H9 (cell line): Measurements from ENCODE around the gene TIAL1. TPM values are rescaled to one million over a fixed set of nuclear protein-coding genes. Genes with fewer than 3 reads are reported as not detected.

Experiments used
- DNase-seq: peaks from one replicate; pipeline ENCODE4 v3.0.0-alpha.2; 2017
- H2AFZ ChIP-seq: one replicate; pipeline ENCODE4 v1.6.1; 2013; ENCODE audit warnings: mild to moderate bottlenecking, low read length, control low read depth, moderate library complexity
- H2AK5ac ChIP-seq: 2 replicates; pipeline ENCODE4 v1.6.1; 2013; ENCODE audit warnings: low read length, control low read depth, mixed read lengths; ENCODE audit not compliant: insufficient read length
- H2BK120ac ChIP-seq: one replicate; pipeline ENCODE4 v1.6.1; 2013; ENCODE audit warnings: low read depth, mild to moderate bottlenecking, low read length, control low read depth, inconsistent platforms; ENCODE audit not compliant: poor library complexity, severe bottlenecking
- H2BK12ac ChIP-seq: 2 replicates; pipeline ENCODE4 v1.6.1; 2013; ENCODE audit warnings: low read length, control low read depth, mixed read lengths, low read depth; ENCODE audit not compliant: insufficient read length
- H2BK15ac ChIP-seq: 2 replicates; pipeline ENCODE4 v1.6.1; 2013; ENCODE audit warnings: low read depth, low read length, control low read depth
- H2BK20ac ChIP-seq: one replicate; pipeline ENCODE4 v1.6.1; 2013; ENCODE audit warnings: low read depth, mild to moderate bottlenecking, low read length, control low read depth, inconsistent platforms; ENCODE audit not compliant: poor library complexity, severe bottlenecking
- H2BK5ac ChIP-seq: 2 replicates; pipeline ENCODE4 v1.6.1; 2013; ENCODE audit warnings: low read length, control low read depth, mixed read lengths; ENCODE audit not compliant: insufficient read length
- H3K14ac ChIP-seq: 2 replicates; pipeline ENCODE4 v1.6.1; 2013; ENCODE audit warnings: low read length, control low read depth; ENCODE audit not compliant: insufficient read depth
- H3K18ac ChIP-seq: 2 replicates; pipeline ENCODE4 v1.6.1; 2013; ENCODE audit warnings: low read depth, mild to moderate bottlenecking, mixed read lengths, low read length, control low read depth; ENCODE audit not compliant: insufficient read length
- H3K23ac ChIP-seq: 2 replicates; pipeline ENCODE4 v1.6.1; 2013; ENCODE audit warnings: low read length, control low read depth, mixed read lengths, low read depth; ENCODE audit not compliant: insufficient read length
- H3K23me2 ChIP-seq: 2 replicates; pipeline ENCODE4 v1.6.1; 2013; ENCODE audit warnings: low read depth, mild to moderate bottlenecking, mixed read lengths, low read length, control low read depth; ENCODE audit not compliant: insufficient read length, poor library complexity, severe bottlenecking
- H3K27ac ChIP-seq: 2 replicates; pipeline ENCODE4 v1.5.1; 2013; ENCODE audit warnings: low read length, control low read depth, mixed read lengths, low read depth; ENCODE audit not compliant: insufficient read length
- H3K27me3 ChIP-seq: 2 replicates; pipeline ENCODE4 v1.6.1; 2013; ENCODE audit warnings: low read length, control low read depth, inconsistent platforms; ENCODE audit not compliant: insufficient read depth
- H3K4ac ChIP-seq: 2 replicates; pipeline ENCODE4 v1.6.1; 2013; ENCODE audit warnings: low read depth, mild to moderate bottlenecking, control low read depth, inconsistent platforms, low read length, moderate library complexity
- H3K4me1 ChIP-seq: 2 replicates; pipeline ENCODE4 v1.6.1; 2013; ENCODE audit warnings: low read length, control low read depth, inconsistent platforms; ENCODE audit not compliant: insufficient read depth
- H3K4me2 ChIP-seq: 2 replicates; pipeline ENCODE4 v1.6.1; 2013; ENCODE audit warnings: low read length, control low read depth, mixed read lengths; ENCODE audit not compliant: insufficient read length, insufficient read depth
- H3K56ac ChIP-seq: 2 replicates; pipeline ENCODE4 v1.6.1; 2013; ENCODE audit warnings: low read depth, mild to moderate bottlenecking, mixed read lengths, low read length, control low read depth; ENCODE audit not compliant: insufficient read length
- H3K79me1 ChIP-seq: 2 replicates; pipeline ENCODE4 v1.6.1; 2013; ENCODE audit warnings: low read depth, mild to moderate bottlenecking, moderate library complexity, low read length, control low read depth, inconsistent platforms; ENCODE audit not compliant: insufficient read depth, poor library complexity, severe bottlenecking
- H3K79me2 ChIP-seq: 2 replicates; pipeline ENCODE4 v1.6.1; 2013; ENCODE audit warnings: low read length, control low read depth, inconsistent platforms; ENCODE audit not compliant: insufficient read depth
- H3K9ac ChIP-seq: 2 replicates; pipeline ENCODE4 v1.6.1; 2013; ENCODE audit warnings: low read length, control low read depth, mixed read lengths; ENCODE audit not compliant: insufficient read length; ENCODE audit errors: extremely low read depth
- H3K9me3 ChIP-seq: one replicate; pipeline ENCODE4 v1.6.1; 2013; ENCODE audit warnings: low read depth, low read length, inconsistent platforms; ENCODE audit not compliant: control insufficient read depth
- H3T11ph ChIP-seq: one replicate; pipeline ENCODE4 v1.6.1; 2013; ENCODE audit warnings: mild to moderate bottlenecking, low read length, control low read depth, inconsistent platforms
- H4K20me1 ChIP-seq: one replicate; pipeline ENCODE4 v1.6.1; 2013; ENCODE audit not compliant: control insufficient read depth, insufficient read length, insufficient read depth
- H4K5ac ChIP-seq: 2 replicates; pipeline ENCODE4 v1.6.1; 2013; ENCODE audit warnings: low read depth, mild to moderate bottlenecking, mixed read lengths, low read length, control low read depth; ENCODE audit not compliant: insufficient read length
- H4K8ac ChIP-seq: replicated peaks from 2 replicates; pipeline ENCODE4 v1.6.1; 2013; ENCODE audit warnings: low read length, control low read depth, mixed read lengths, low read depth; ENCODE audit not compliant: insufficient read length
- H4K91ac ChIP-seq: 2 replicates; pipeline ENCODE4 v1.6.1; 2013; ENCODE audit warnings: low read depth, mild to moderate bottlenecking, moderate library complexity, mixed read lengths, low read length, control low read depth; ENCODE audit not compliant: insufficient read length
- H3K27ac Mint-ChIP-seq, 3 experiments: 2 replicates in 2 of 3; 3 replicates in 1 of 3; pipeline ENCODE4 v1.8.0; 2020 to 2021; ENCODE audit warnings: mixed read lengths in 3 of 3, mild to moderate bottlenecking in 1 of 3, moderate library complexity in 1 of 3
- H3K27me3 Mint-ChIP-seq: 2 replicates; pipeline ENCODE4 v1.8.0; 2021; ENCODE audit warnings: low read depth, mild to moderate bottlenecking, moderate library complexity, mixed read lengths
- H3K36me3 Mint-ChIP-seq, 3 experiments: 2 replicates in 2 of 3; 3 replicates in 1 of 3; pipeline ENCODE4 v1.8.0; 2020 to 2021; ENCODE audit warnings: low read depth in 3 of 3, mixed read lengths in 3 of 3; ENCODE audit not compliant: insufficient read depth in 1 of 3
- H3K4me1 Mint-ChIP-seq, 2 experiments: 2 replicates each; pipeline ENCODE4 v1.8.0; 2020; ENCODE audit warnings: mixed read lengths in 2 of 2
- H3K4me3 Mint-ChIP-seq, 2 experiments: 2 replicates in 1 of 2; 3 replicates in 1 of 2; pipeline ENCODE4 v1.8.0; 2020 to 2021; ENCODE audit warnings: mild to moderate bottlenecking in 2 of 2, mixed read lengths in 2 of 2, moderate library complexity in 1 of 2
- H3K9me3 Mint-ChIP-seq, 2 experiments: 2 replicates in 1 of 2; 3 replicates in 1 of 2; pipeline ENCODE4 v1.8.0; 2020; ENCODE audit warnings: mild to moderate bottlenecking in 2 of 2, mixed read lengths in 2 of 2, moderate library complexity in 1 of 2
- CTCF ChIP-seq: fragments of 200-600 bp; sonication (generic); conservative IDR thresholded peaks from 3 replicates; pipeline ENCODE4 v1.8.0; 2021; ENCODE audit warnings: antibody characterized with exemption, mild to moderate bottlenecking
- WGBS: extraction: QIAGEN DNeasy Blood & Tissue Kit; methylation state at CpG from one replicate; pipeline ENCODE4 v1.1.7; 2013; ENCODE audit warnings: missing lambda C conversion rate, low lambda C conversion rate, mixed read lengths; ENCODE audit not compliant: insufficient read length; ENCODE audit errors: extremely low coverage; 5-methylcytosine and 5-hydroxymethylcytosine counted together
- total RNA-seq: library from RNA; stranded (reverse); gene quantifications from 2 replicates; pipeline ENCODE4 v1.2.1, GENCODE V29; 2021

The TIAL1 gene
- total RNA-seq, 1 experiment from 2014 or later = 146 TPM

- no peak overlapping the region for H2BK20ac ChIP-seq
- no peak overlapping the region for H3K14ac ChIP-seq
- H3K27ac Mint-ChIP-seq = no peak overlapping the region; a peak in 1 of 7 replicates
- no peak overlapping the region for H4K91ac ChIP-seq
- no peak overlapping the region for H3K4me2 ChIP-seq
- H2BK5ac ChIP-seq = no peak overlapping the region
- H4K8ac ChIP-seq = no peak overlapping the region
- H3K4me1 ChIP-seq = no peaks in the 10 kb centered on the region
- H2AK5ac ChIP-seq = no peak overlapping the region
- H3K9me3 ChIP-seq = no peaks in the 10 kb centered on the region
- WGBS = no CpG with 5 or more reads among the region's 4 CpGs
- no peak overlapping the region for H3K23ac ChIP-seq
- H3K9ac ChIP-seq = no peak overlapping the region
- H3K9me3 Mint-ChIP-seq = no peaks in the 10 kb centered on the region
- no peak overlapping the region for H3K27ac ChIP-seq
- no peak overlapping the region for H3K4ac ChIP-seq
- DNase-seq = no peak
- peaks cover 7% of the 10 kb centered on the region in 2 experiments for H3K4me1 Mint-ChIP-seq
- H3K4me3 Mint-ChIP-seq = no peak overlapping the region
- no peaks in the 10 kb centered on the region for H4K20me1 ChIP-seq
- no peak overlapping the region for H2AFZ ChIP-seq
- no peak overlapping the region for H3K56ac ChIP-seq
- H2BK15ac ChIP-seq = no peak overlapping the region
- H2BK120ac ChIP-seq = no peak overlapping the region
- peaks cover 4 to 15% (median 12%) of the 10 kb centered on the region in 3 experiments; a peak in 6 of 7 replicates for H3K36me3 Mint-ChIP-seq
- H3K79me1 ChIP-seq = peaks cover 2% of the 10 kb centered on the region
- no peak overlapping the region for H2BK12ac ChIP-seq
- TF ChIP-seq CTCF = no peak
- peaks cover 41% of the 10 kb centered on the region; the same call in 1 of the 2 replicates for H3K79me2 ChIP-seq
- no peak overlapping the region for H3T11ph ChIP-seq
- H3K23me2 ChIP-seq = no peaks in the 10 kb centered on the region
- H3K27me3 ChIP-seq = no peaks in the 10 kb centered on the region
- no peaks in the 10 kb centered on the region for H3K27me3 Mint-ChIP-seq
- H3K18ac ChIP-seq = no peak overlapping the region
- H4K5ac ChIP-seq = no peak overlapping the region
Observed at GRCh38 chr10:119588071-119588470, 8.7 kb downstream of the TIAL1 start.
